HepG2 (cell line): ENCODE data around the gene VBP1. TPM values are rescaled to one million over a fixed set of nuclear protein-coding genes. Genes with fewer than 3 reads are reported as not detected.

Source experiments
- ARHGAP35 ChIP-seq: sonication (generic); formaldehyde crosslinking; IDR thresholded peaks from 2 replicates; pipeline ENCODE4 v1.9.0; 2022; ENCODE audit warnings: mild to moderate bottlenecking, inconsistent platforms, moderate library complexity, missing genetic modification reagents, borderline replicate concordance
- CBX1 ChIP-seq: IDR thresholded peaks from one replicate; pipeline ENCODE4 v1.6.1; 2016; ENCODE audit warnings: antibody characterized with exemption, low read depth
- DMAP1 ChIP-seq: IDR thresholded peaks from 2 replicates; pipeline ENCODE4 v1.6.1; 2016
- FOXK2 ChIP-seq: fragments of 450-650 bp; IDR thresholded peaks from 2 replicates; pipeline ENCODE4 v1.6.1; 2016
- HDAC2 ChIP-seq: sonication (generic); formaldehyde crosslinking; IDR thresholded peaks from 2 replicates; pipeline ENCODE4 v1.4.0; 2020; ENCODE audit warnings: missing genetic modification reagents
- HMG20A ChIP-seq: IDR thresholded peaks from 2 replicates; pipeline ENCODE4 v1.6.1; 2016; ENCODE audit warnings: borderline replicate concordance
- IKZF4 ChIP-seq: sonication (generic); formaldehyde crosslinking; IDR thresholded peaks from 2 replicates; pipeline ENCODE4 v1.5.1; 2020; ENCODE audit warnings: borderline replicate concordance, mild to moderate bottlenecking, low read depth, missing genetic modification reagents; ENCODE audit errors: not compliant biosample characterization
- KDM4B ChIP-seq: sonication (generic); formaldehyde crosslinking; IDR thresholded peaks from 2 replicates; pipeline ENCODE4 v1.4.0; 2020; ENCODE audit warnings: missing genetic modification reagents
- KIAA2018 ChIP-seq: sonication (generic); formaldehyde crosslinking; IDR thresholded peaks from 2 replicates; pipeline ENCODE4 v1.5.0; 2020; ENCODE audit warnings: mild to moderate bottlenecking, missing genetic modification reagents, borderline replicate concordance
- KLF16 ChIP-seq, 2 experiments: sonication (generic) in 1 of 2; formaldehyde crosslinking in 1 of 2; IDR thresholded peaks; 2 replicates each; pipeline versions ENCODE4 v1.6.1 to v1.8.0; 2016 to 2023; ENCODE audit warnings: missing genetic modification reagents in 2 of 2, missing compliant biosample characterization in 1 of 2
- MIER3 ChIP-seq: IDR thresholded peaks from 2 replicates; pipeline ENCODE4 v1.6.1; 2016; ENCODE audit warnings: missing compliant biosample characterization, borderline replicate concordance
- MLX ChIP-seq: IDR thresholded peaks from 2 replicates; pipeline ENCODE4 v1.6.1; 2016
- MXI1 ChIP-seq: IDR thresholded peaks from 3 replicates; pipeline ENCODE4 v1.6.1; 2012; ENCODE audit warnings: low read depth, low read length, inconsistent platforms, borderline replicate concordance
- NCOR1 ChIP-seq: fragments of 200-600 bp; sonication (generic); IDR thresholded peaks from 2 replicates; pipeline ENCODE4 v1.7.0; 2017; ENCODE audit warnings: antibody characterized with exemption, low read length, borderline replicate concordance
- PCBP2 ChIP-seq: fragments of 200-400 bp; formaldehyde crosslinking; optimal IDR thresholded peaks from 2 replicates; pipeline ENCODE3; 2018; ENCODE audit warnings: low read length, low read depth; ENCODE audit not compliant: poor library complexity, severe bottlenecking
- SIN3A ChIP-seq: IDR thresholded peaks from 2 replicates; pipeline ENCODE4 v1.6.1; 2011; ENCODE audit warnings: low read depth, mild to moderate bottlenecking, control low read depth, low read length, borderline replicate concordance
- SIX1 ChIP-seq: sonication (generic); formaldehyde crosslinking; IDR thresholded peaks from 2 replicates; pipeline ENCODE4 v1.4.0; 2020; ENCODE audit warnings: missing genetic modification reagents, borderline replicate concordance
- SNRNP70 ChIP-seq: fragments of 200-400 bp; formaldehyde crosslinking; IDR thresholded peaks from 2 replicates; pipeline ENCODE4 v1.6.1; 2017; ENCODE audit warnings: mild to moderate bottlenecking, low read depth, low read length, moderate library complexity
- ZNF143 ChIP-seq: sonication (generic); formaldehyde crosslinking; IDR thresholded peaks from 2 replicates; pipeline ENCODE4 v1.4.0; 2020; ENCODE audit warnings: missing genetic modification reagents
- ZNF562 ChIP-seq: sonication (generic); formaldehyde crosslinking; IDR thresholded peaks from 2 replicates; pipeline ENCODE4 v1.8.0; 2022; ENCODE audit warnings: missing genetic modification reagents, borderline replicate concordance
- ZNF570 ChIP-seq: sonication (generic); formaldehyde crosslinking; IDR thresholded peaks from 2 replicates; pipeline ENCODE4 v1.4.0; 2020; ENCODE audit warnings: mild to moderate bottlenecking, missing genetic modification reagents, borderline replicate concordance
- ZNF670 ChIP-seq: sonication (generic); formaldehyde crosslinking; IDR thresholded peaks from 2 replicates; pipeline ENCODE4 v1.8.0; 2022; ENCODE audit warnings: mild to moderate bottlenecking, missing genetic modification reagents, borderline replicate concordance
- ZNF749 ChIP-seq: sonication (generic); formaldehyde crosslinking; IDR thresholded peaks from 2 replicates; pipeline ENCODE4 v1.8.0; 2022; ENCODE audit warnings: mild to moderate bottlenecking, missing genetic modification reagents, moderate library complexity, borderline replicate concordance
- polyA plus RNA-seq, 8 experiments: library from polyadenylated mRNA; depleted of rRNA in 3 of 8; stranded (reverse) in 7 of 8; unstranded in 1 of 8; fragments of >200 nt; fragmentation: Illumina TruSeq in 4 of 8; extraction: Trizol in 4 of 8; gene quantifications; 2 replicates each; pipeline versions ENCODE4 v1.2.1 to v1.2.3, GENCODE V29; 2011 to 2016; ENCODE audit warnings: low read depth in 4 of 8, missing spikeins in 1 of 8, mixed read lengths in 1 of 8; ENCODE audit not compliant: insufficient read depth in 1 of 8
- total RNA-seq, 5 experiments: library from RNA; depleted of rRNA; stranded (reverse); fragments of >200 nt; fragmentation: Illumina TruSeq; extraction: Trizol; gene quantifications; 2 replicates each; pipeline ENCODE4 v1.2.3, GENCODE V29; 2016; ENCODE audit warnings: low read depth in 1 of 5

Gene VBP1
- total and polyA plus RNA-seq, 2 of the 13 experiments (the other 11 are each of a cell fraction or from before 2014, with no cell fraction given): 20.4 to 72.6 TPM

GRCh38 chrX:155216179-155216939 is at the start of gene VBP1 (continued):
- TF ChIP-seq ZNF670 (CRISPR knock-in tag) (no peak), SNRNP70 (no peak), ARHGAP35 (no peak), KIAA2018 (no peak), SIX1 (CRISPR knock-in tag) (no peak), PCBP2 (no peak), FOXK2 (no peak), IKZF4 (CRISPR knock-in tag) (no peak), KDM4B (no peak), ZNF570 (CRISPR knock-in tag) (no peak), ZNF143 (CRISPR knock-in tag) (0 out of 2 replicates have a peak, but pooled peaks have one; percentile 27), MXI1 (peak; percentile 11; the same call in 1 of the 3 replicates), MLX (no peak), HDAC2 (CRISPR knock-in tag) (no peak), CBX1 (no peak), HMG20A (CRISPR knock-in tag) (no peak), NCOR1 (no peak), KLF16 (CRISPR knock-in tag; IDR thresholded peaks at IDR 0.05) (no peak), SIN3A (no peak; the same call in 1 of the 2 replicates), ZNF562 (no peak), MIER3 (CRISPR knock-in tag) (no peak), ZNF749 (CRISPR knock-in tag) (no peak), DMAP1 (CRISPR knock-in tag) (peak; percentile 48; the same call in 1 of the 2 replicates)
